Esophagus squamous epithelium (tissue), 5 donors: Measurements from ENCODE around the gene CRYBG1. TPM values are rescaled to one million over a fixed set of nuclear protein-coding genes. Genes with fewer than 3 reads are reported as not detected.
A peak's percentile ranks its signal among the peaks of the same experiment; 100 is the strongest.

Experiments used
- DNase-seq: peaks from one replicate; lab custom pipeline; 2025; lab: John Stamatoyannopoulos, UW
- H3K27ac ChIP-seq, 4 donors: fragments of 200-600 bp; sonication (generic); one replicate each; pipeline ENCODE4 v1.5.1; 2016 to 2019; ENCODE audit warnings: mild to moderate bottlenecking in 1 of 4
- H3K27me3 ChIP-seq, 4 donors: fragments of 200-600 bp; sonication (generic); 1 replicate in 3 of 4; 2 replicates in 1 of 4; pipeline versions ENCODE4 v1.5.1 to v1.6.0; 2017 to 2021; ENCODE audit warnings: antibody characterized with exemption in 1 of 4
- H3K36me3 ChIP-seq, 3 donors: fragments of 200-600 bp; sonication (generic); one replicate each; pipeline ENCODE4 v1.5.1; 2016 to 2019
- H3K4me1 ChIP-seq, 3 donors: fragments of 200-600 bp; sonication (generic); one replicate each; pipeline ENCODE4 v1.5.1; 2017 to 2019
- H3K4me3 ChIP-seq, 4 donors: fragments of 200-600 bp; sonication (generic); 1 replicate in 3 of 4; 2 replicates in 1 of 4; pipeline ENCODE4 v1.5.1; 2016 to 2019; ENCODE audit warnings: mild to moderate bottlenecking in 2 of 4, moderate library complexity in 1 of 4
- H3K9me3 ChIP-seq, 3 donors: fragments of 200-600 bp; sonication (generic); one replicate each; pipeline ENCODE4 v1.5.1; 2016 to 2019
- CTCF ChIP-seq, 6 experiments: fragments of 450-650 bp in 4 of 6; fragments of 200-600 bp in 2 of 6; sonication (generic) in 2 of 6; IDR thresholded peaks; one replicate each; pipeline ENCODE4 v1.5.1; 2016 to 2019; ENCODE audit warnings: antibody characterized with exemption in 6 of 6, mild to moderate bottlenecking in 4 of 6, moderate library complexity in 4 of 6
- POLR2A ChIP-seq, 4 donors: fragments of 450-650 bp; IDR thresholded peaks; one replicate each; pipeline ENCODE4 v1.6.1; 2017; ENCODE audit warnings: antibody characterized with exemption in 4 of 4, mild to moderate bottlenecking in 4 of 4, moderate library complexity in 3 of 4
- WGBS, 2 donors: methylation state at CpG; one replicate each; pipeline ENCODE4 v1.1.5; 2018; 5-methylcytosine and 5-hydroxymethylcytosine counted together
- intact Hi-C: fragments of 100-400 bp; cut with DNase I; formaldehyde crosslinking; loops from one replicate; pipeline ENCODE4 v1.15.0; 2022
- total RNA-seq, 4 donors: library from RNA; depleted of rRNA; stranded (reverse); fragments of >200 nt; gene quantifications; one replicate each; pipeline ENCODE4 v1.1.0, GENCODE V29; 2016
- donor health status: DM: yes; HTN: yes; CAD: no.

CRYBG1 gene
- total RNA-seq, 4 donors from 2014 or later: 119 to 185 (median 153) TPM

GRCh38 chr6:106518748-106519147 is 158.2 kb downstream of the CRYBG1 start:
- no peak for TF ChIP-seq CTCF (IDR thresholded peaks at IDR 0.05)
- TF ChIP-seq POLR2A (IDR thresholded peaks at IDR 0.05): no peak
- 59 to 73% methylated on average over 3 of the region's 3 CpGs for WGBS, 2 donors

GRCh38 chr6:106519460-106520394 is 159.2 kb downstream of the CRYBG1 start:
- peaks cover 15 to 84% (median 35%) of the 10 kb centered on the region in 3 donors for H3K4me1 ChIP-seq

More at GRCh38 chr6:106518748-106519147, 158.2 kb downstream of the CRYBG1 start:
- H3K27ac ChIP-seq: peak overlapping the region; percentile 71 to 83 (median 72)
- H3K27me3 ChIP-seq: no peaks in the 10 kb centered on the region
- H3K4me1 ChIP-seq: peaks cover 20 to 84% (median 32%) of the 10 kb centered on the region in 3 donors
- H3K36me3 ChIP-seq: peaks cover 0 to 44% (median 9%) of the 10 kb centered on the region in 3 donors
- intact Hi-C loops: no loop called here
- DNase-seq: no peak
- no peak overlapping the region for H3K4me3 ChIP-seq
- H3K9me3 ChIP-seq: no peaks in the 10 kb centered on the region

GRCh38 chr6:106520711-106521401 is 160.3 kb downstream of the CRYBG1 start:
- Histone ChIP-seq H3K4me3 (peak overlapping the region in 3 of 4 donors; percentile 12 to 45 (median 24)), H3K27ac (peak overlapping the region; percentile 71 to 83 (median 72)), H3K4me1 (peaks cover 15 to 74% (median 32%) of the 10 kb centered on the region in 3 donors), H3K9me3 (no peaks in the 10 kb centered on the region), H3K27me3 (no peaks in the 10 kb centered on the region), H3K36me3 (peaks cover 0 to 51% (median 9%) of the 10 kb centered on the region in 3 donors)
- TF ChIP-seq POLR2A (IDR thresholded peaks at IDR 0.05) (peak in 3 of 4 donors; percentile 6 to 61 (median 16)), CTCF (IDR thresholded peaks at IDR 0.05) (no peak)
- intact Hi-C loops: no loop called here
- no peak for DNase-seq
- WGBS, 2 donors: 55 to 71% methylated on average over 15 of the region's 15 CpGs

More at GRCh38 chr6:106519460-106520394, 159.2 kb downstream of the CRYBG1 start:
- H3K27ac ChIP-seq: peak overlapping the region; percentile 71 to 83 (median 72)
- H3K9me3 ChIP-seq: no peaks in the 10 kb centered on the region
- H3K4me3 ChIP-seq: peak overlapping the region in 2 of 4 donors; percentile 3 to 36
- peaks cover 0 to 44% (median 9%) of the 10 kb centered on the region in 3 donors for H3K36me3 ChIP-seq
- intact Hi-C loops: no loop called here
- no peaks in the 10 kb centered on the region for H3K27me3 ChIP-seq
- TF ChIP-seq POLR2A (IDR thresholded peaks at IDR 0.05) (peak in 1 of 4 donors; percentile 54), CTCF (IDR thresholded peaks at IDR 0.05) (peak in 1 of 6 experiments; percentile 4)
- WGBS, 2 donors: 37 to 39% methylated on average over 8 to 11 of the region's 14 CpGs
- DNase-seq: no peak

GRCh38 chr6:106522562-106523250 is 162.2 kb downstream of the CRYBG1 start:
- TF ChIP-seq CTCF (IDR thresholded peaks at IDR 0.05): no peak
- Histone ChIP-seq H3K36me3 (peaks cover 3 to 66% (median 9%) of the 10 kb centered on the region in 3 donors), H3K27ac (peak overlapping the region in 3 of 4 donors; percentile 42 to 74 (median 65)), H3K9me3 (no peaks in the 10 kb centered on the region), H3K4me1 (peaks cover 15 to 68% (median 31%) of the 10 kb centered on the region in 3 donors), H3K4me3 (peak overlapping the region in 2 of 4 donors; percentile 22 to 24), H3K27me3 (no peaks in the 10 kb centered on the region)
- DNase-seq: no peak
- WGBS, 2 donors: 66 to 68% methylated on average over 6 of the region's 6 CpGs
- intact Hi-C loops: no loop called here
